Astrocyte of the spinal cord (primary cell): ENCODE results near the gene FGD6.
A peak's percentile ranks its signal among the peaks of the same experiment; 100 is the strongest.

ENCODE experiments used
- DNase-seq: peaks from one replicate; pipeline ENCODE4 v3.0.0; 2011; ENCODE audit warnings: low read depth, low spot score
- H3K4me3 ChIP-seq: 2 replicates; pipeline ENCODE4 v1.5.1; 2011; ENCODE audit warnings: low read depth, mild to moderate bottlenecking, low read length, moderate library complexity
- CTCF ChIP-seq: IDR thresholded peaks from 2 replicates; pipeline ENCODE4 v1.5.1; 2012; ENCODE audit warnings: low read depth, mild to moderate bottlenecking, low read length, inconsistent platforms
- in situ Hi-C: cut with HindIII; loops from 2 replicates; pipeline ENCODE4 v1.10.0; 2017; ENCODE audit warnings: low sequenced_read_pairs

Gene FGD6

GRCh38 chr12:95060951-95061350 is 156.3 kb downstream of the FGD6 start:
- no peak overlapping the region for H3K4me3 ChIP-seq
- in situ Hi-C loops = no loop called here
- no peak for TF ChIP-seq CTCF
- DNase-seq = no peak

GRCh38 chr12:95059984-95060383 is 157.3 kb downstream of the FGD6 start:
- no peak for DNase-seq
- in situ Hi-C loops = no loop called here
- no peak for TF ChIP-seq CTCF
- H3K4me3 ChIP-seq = no peak overlapping the region

- no peak for DNase-seq
- TF ChIP-seq CTCF = no peak
- in situ Hi-C loops = no loop called here
- H3K4me3 ChIP-seq = no peak overlapping the region
Measured at GRCh38 chr12:95057424-95057823, 159.8 kb downstream of the FGD6 start.

- no peak for TF ChIP-seq CTCF
- in situ Hi-C loops = no loop called here
- H3K4me3 ChIP-seq = no peak overlapping the region
- no peak for DNase-seq
Measured at GRCh38 chr12:95055057-95055456, 162.2 kb downstream of the FGD6 start.

GRCh38 chr12:95054206-95054605 is 163.1 kb downstream of the FGD6 start:
- no peak for TF ChIP-seq CTCF
- H3K4me3 ChIP-seq = no peak overlapping the region
- DNase-seq = no peak
- in situ Hi-C loops = no loop called here

- peak; percentile 7 for DNase-seq
- TF ChIP-seq CTCF = no peak
- in situ Hi-C loops = no loop called here
- no peak overlapping the region for H3K4me3 ChIP-seq
Measured at GRCh38 chr12:95051241-95051640, 166.0 kb downstream of the FGD6 start.

- no peak overlapping the region for H3K4me3 ChIP-seq
- TF ChIP-seq CTCF = no peak
- DNase-seq = no peak
- in situ Hi-C loops = no loop called here
Measured at GRCh38 chr12:95037906-95038305, 179.4 kb downstream of the FGD6 start.
